Right lobe of liver (tissue), 6 donors: ENCODE results near the gene C16orf54. TPM values are rescaled to one million over a fixed set of nuclear protein-coding genes. Genes with fewer than 3 reads are reported as not detected.
A peak's percentile ranks its signal among the peaks of the same experiment; 100 is the strongest.
"Not testable (repeated sequence)": the region's sequence is repeated elsewhere in the genome, so short reads cannot be mapped to it uniquely, and the experiment has no call there.

Source experiments
- ATAC-seq, 4 donors: fragments of 200-7000 bp; cut with Tn5 transposase; one replicate each; pipeline ENCODE4 v1.9.1; 2020; ENCODE audit warnings: mild to moderate bottlenecking in 4 of 4, moderate library complexity in 4 of 4
- DNase-seq, 3 donors: peaks; one replicate each; pipeline ENCODE4 v3.0.0-alpha.2; 2020
- H3K27ac ChIP-seq, 3 donors: fragments of 200-600 bp; one replicate each; pipeline ENCODE4 v1.8.0; 2022
- H3K27me3 ChIP-seq, 2 donors: fragments of 200-600 bp; one replicate each; pipeline ENCODE4 v1.8.0; 2022
- H3K36me3 ChIP-seq, 4 donors: fragments of 200-600 bp; sonication (generic) in 1 of 4; one replicate each; pipeline versions ENCODE4 v1.5.1 to v1.8.0; 2017 to 2022; ENCODE audit warnings: control low read depth in 1 of 4
- H3K4me1 ChIP-seq, 4 donors: fragments of 200-600 bp; sonication (generic) in 1 of 4; one replicate each; pipeline versions ENCODE4 v1.5.1 to v1.8.0; 2017 to 2022; ENCODE audit warnings: control low read depth in 1 of 4
- H3K4me3 ChIP-seq, 3 donors: fragments of 200-600 bp; one replicate each; pipeline ENCODE4 v1.8.0; 2022
- H3K9me3 ChIP-seq, 4 donors: fragments of 200-600 bp; sonication (generic) in 1 of 4; one replicate each; pipeline versions ENCODE4 v1.5.1 to v1.8.0; 2017 to 2022; ENCODE audit warnings: control low read depth in 1 of 4
- POLR2A ChIP-seq: fragments of 450-650 bp; IDR thresholded peaks from one replicate; pipeline ENCODE4 v1.6.1; 2017; ENCODE audit warnings: antibody characterized with exemption, mild to moderate bottlenecking
- WGBS: methylation state at CpG from one replicate; pipeline ENCODE4 v1.1.6; 2018; ENCODE audit warnings: low coverage, low lambda C conversion rate; ENCODE audit not compliant: insufficient coverage; ENCODE audit errors: missing lambda C conversion rate; 5-methylcytosine and 5-hydroxymethylcytosine counted together
- intact Hi-C, 2 donors: fragments of 100-400 bp; cut with DNase I; formaldehyde crosslinking; loops; one replicate each; pipeline versions ENCODE4 v1.11.2 to v1.14.1; 2022
- total RNA-seq, 6 experiments: library from RNA; depleted of rRNA in 2 of 6; stranded (reverse); fragments of >200 nt in 2 of 6; fragmentation: NEBNext Ultra II Directional in 3 of 6; extraction: Animal tissue kit (Norgen Biotek cat#: 25700) in 3 of 6; gene quantifications; one replicate each; pipeline versions ENCODE4 v1.1.0 to v1.2.4, GENCODE V29; 2016 to 2023
- TF ChIP-seq, protein P1 (sequence below), 4 donors: fragments of 200-600 bp in 3 of 4; fragments of 450-650 bp in 1 of 4; IDR thresholded peaks; one replicate each; pipeline versions ENCODE4 v1.5.1 to v1.8.0; 2016 to 2022; ENCODE audit warnings: antibody characterized with exemption in 4 of 4, mild to moderate bottlenecking in 2 of 4
- donor health status: DM: no; HTN: yes; CAD: no.
- donor health status: DM: no; HTN: no; CAD: no.
- donor health status: DM: no; HTN: no; CAD: no.
- donor health status: DM: no; HTN: yes; CAD: no.
- donor health status: DM: no; HTN: yes; CAD: no.

C16orf54 gene
- total RNA-seq, 6 experiments from 2014 or later = 0.40 to 1.2 (median 0.66) TPM

GRCh38 chr16:29790949-29791844 lies 45.4 kb upstream of the C16orf54 start:
- ATAC-seq (no peak), DNase-seq (no peak)
- Histone ChIP-seq H3K36me3 (no peaks in the 10 kb centered on the region), H3K27me3 (no peaks in the 10 kb centered on the region), H3K4me3 (peak overlapping the region; percentile 83 to 93 (median 90)), H3K4me1 (peaks cover 0 to 15% (median 4%) of the 10 kb centered on the region in 4 donors), H3K9me3 (no peaks in the 10 kb centered on the region), H3K27ac (peak overlapping the region in 2 of 3 donors; percentile 21 to 45)
- TF ChIP-seq POLR2A = no peak
- TF ChIP-seq, protein P1, sequence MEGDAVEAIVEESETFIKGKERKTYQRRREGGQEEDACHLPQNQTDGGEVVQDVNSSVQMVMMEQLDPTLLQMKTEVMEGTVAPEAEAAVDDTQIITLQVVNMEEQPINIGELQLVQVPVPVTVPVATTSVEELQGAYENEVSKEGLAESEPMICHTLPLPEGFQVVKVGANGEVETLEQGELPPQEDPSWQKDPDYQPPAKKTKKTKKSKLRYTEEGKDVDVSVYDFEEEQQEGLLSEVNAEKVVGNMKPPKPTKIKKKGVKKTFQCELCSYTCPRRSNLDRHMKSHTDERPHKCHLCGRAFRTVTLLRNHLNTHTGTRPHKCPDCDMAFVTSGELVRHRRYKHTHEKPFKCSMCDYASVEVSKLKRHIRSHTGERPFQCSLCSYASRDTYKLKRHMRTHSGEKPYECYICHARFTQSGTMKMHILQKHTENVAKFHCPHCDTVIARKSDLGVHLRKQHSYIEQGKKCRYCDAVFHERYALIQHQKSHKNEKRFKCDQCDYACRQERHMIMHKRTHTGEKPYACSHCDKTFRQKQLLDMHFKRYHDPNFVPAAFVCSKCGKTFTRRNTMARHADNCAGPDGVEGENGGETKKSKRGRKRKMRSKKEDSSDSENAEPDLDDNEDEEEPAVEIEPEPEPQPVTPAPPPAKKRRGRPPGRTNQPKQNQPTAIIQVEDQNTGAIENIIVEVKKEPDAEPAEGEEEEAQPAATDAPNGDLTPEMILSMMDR (IDR thresholded peaks at IDR 0.05) = no peak
- intact Hi-C loops = no loop called here
- WGBS = 5% methylated on average over 16 of the region's 31 CpGs

DNA sequence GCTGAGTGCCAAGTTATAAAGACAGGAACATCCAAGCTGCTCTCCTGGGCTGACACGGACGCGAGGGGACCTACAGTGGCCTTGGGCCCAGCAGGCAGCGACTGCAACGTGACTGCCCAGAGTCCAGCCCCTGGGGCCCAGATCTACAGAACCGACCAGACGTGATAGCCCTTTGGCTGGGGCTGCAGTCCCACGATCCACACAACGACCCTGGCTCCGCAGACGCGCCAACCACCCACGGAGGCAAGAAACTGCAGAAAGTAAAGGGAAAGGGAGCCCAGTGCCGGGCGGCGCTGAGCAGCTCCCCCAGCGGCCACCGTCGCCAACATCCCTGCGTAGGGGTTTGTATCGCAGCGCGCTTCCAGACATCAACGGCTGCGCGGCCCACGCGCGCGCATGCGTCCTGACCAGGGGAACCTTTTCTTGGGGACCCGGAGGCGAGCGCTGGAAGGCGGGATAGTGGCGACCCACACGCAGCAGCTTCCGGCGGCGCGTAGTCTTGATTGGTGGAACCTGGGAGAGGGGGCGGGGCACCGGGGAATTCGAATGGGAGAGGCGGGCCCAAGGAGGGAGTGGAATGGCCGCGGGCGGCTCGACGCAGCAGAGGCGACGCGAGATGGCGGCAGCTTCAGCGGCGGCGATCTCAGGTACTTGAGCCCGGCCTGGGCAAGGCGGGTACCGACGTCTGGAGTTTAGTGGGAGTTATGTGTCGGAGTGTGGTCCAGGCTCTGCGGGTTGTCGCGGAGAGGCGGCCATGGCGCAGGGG lies 44.6 kb upstream of the C16orf54 start, which contains the start of gene KIF22:
Gene KIF22, plus strand, starts transcription at position 569 of the 766 bp plus-strand sequence. Its CDS starts 9 bp downstream, at position 578.
- WGBS = 0% methylated on average over 33 of the region's 67 CpGs
- Histone ChIP-seq H3K27ac (peak within 1 kb of the TSS; percentile 75 to 89 (median 85)), H3K9me3 (no peaks in the 10 kb centered on the region), H3K4me1 (peaks cover 0 to 15% (median 4%) of the 10 kb centered on the region in 4 donors), H3K4me3 (peak within 1 kb of the TSS; percentile 83 to 93 (median 90)), H3K36me3 (no peaks in the 10 kb centered on the region), H3K27me3 (no peaks in the 10 kb centered on the region)
- peak; percentile 99 to 100 (median 99) for DNase-seq
- intact Hi-C loops = no loop called here
- peak; percentile 97 to 98 (median 98) for ATAC-seq
- TF ChIP-seq POLR2A = peak; percentile 82
- TF ChIP-seq, protein P1 (IDR thresholded peaks at IDR 0.05) = peak; percentile 75 to 77 (median 76)

DNA sequence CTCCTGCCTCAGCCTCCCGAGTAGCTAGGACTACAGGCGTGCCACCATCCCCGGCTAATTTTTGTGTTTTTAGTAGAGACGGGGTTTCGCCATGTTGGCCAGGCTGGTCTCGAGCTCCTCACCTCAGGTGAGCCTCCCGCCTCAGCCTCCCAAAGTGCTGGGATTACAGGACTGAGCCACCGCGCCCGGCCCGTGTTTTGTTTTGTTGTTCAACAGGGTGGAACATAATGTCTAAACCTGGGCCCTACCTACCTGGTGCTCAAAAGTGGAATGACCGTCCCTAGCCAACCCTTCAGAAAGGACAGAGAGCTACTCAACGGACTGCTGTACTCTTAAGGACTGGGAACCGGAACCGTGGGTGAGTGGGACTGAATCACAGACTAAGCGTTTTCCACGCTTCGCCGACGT lies 44.0 kb upstream of the C16orf54 start:
- Histone ChIP-seq H3K36me3 (no peaks in the 10 kb centered on the region), H3K4me1 (peaks cover 0 to 15% (median 4%) of the 10 kb centered on the region in 4 donors), H3K9me3 (no peaks in the 10 kb centered on the region), H3K27ac (peak overlapping the region; percentile 75 to 89 (median 85)), H3K4me3 (peak overlapping the region; percentile 83 to 93 (median 90)), H3K27me3 (no peaks in the 10 kb centered on the region)
- 42% methylated on average over 13 of the region's 20 CpGs for WGBS
- intact Hi-C loops = no loop called here
- peak; percentile 12 to 35 (median 20) for ATAC-seq
- peak in 1 of 3 donors; percentile 51 for DNase-seq
- no peak for TF ChIP-seq POLR2A
- TF ChIP-seq, protein P1 (IDR thresholded peaks at IDR 0.05) = no peak

- DNase-seq, H3K27ac ChIP-seq, H3K4me3 ChIP-seq, H3K36me3 ChIP-seq, intact Hi-C loops, H3K9me3 ChIP-seq, H3K27me3 ChIP-seq, ATAC-seq: not testable (repeated sequence)
- peaks cover 0 to 15% (median 4%) of the 10 kb centered on the region in 4 donors for H3K4me1 ChIP-seq
- WGBS = 78% methylated on average over 4 of the region's 4 CpGs
Measured at GRCh38 chr16:29787155-29787554, 41.4 kb upstream of the C16orf54 start.
